Activated CD8-positive, alpha-beta memory T cell treated with anti-CD3 and anti-CD28 coated beads for 24 hours (primary cell): ENCODE measurements around the gene TLL2.
"Not testable (repeated sequence)": the region's sequence is repeated elsewhere in the genome, so short reads cannot be mapped to it uniquely, and the experiment has no call there.

Experiments
- DNase-seq: peaks from one replicate; pipeline ENCODE4 v3.0.0-alpha.2; 2020

TLL2 gene

GRCh38 chr10:96513698-96514561, at the start of gene TLL2:
TSS of gene TLL2 (minus strand) at chr10:96513926. CDS start at chr10:96513685, 241 bp downstream.
- DNase-seq = peak; percentile 80

DNA sequence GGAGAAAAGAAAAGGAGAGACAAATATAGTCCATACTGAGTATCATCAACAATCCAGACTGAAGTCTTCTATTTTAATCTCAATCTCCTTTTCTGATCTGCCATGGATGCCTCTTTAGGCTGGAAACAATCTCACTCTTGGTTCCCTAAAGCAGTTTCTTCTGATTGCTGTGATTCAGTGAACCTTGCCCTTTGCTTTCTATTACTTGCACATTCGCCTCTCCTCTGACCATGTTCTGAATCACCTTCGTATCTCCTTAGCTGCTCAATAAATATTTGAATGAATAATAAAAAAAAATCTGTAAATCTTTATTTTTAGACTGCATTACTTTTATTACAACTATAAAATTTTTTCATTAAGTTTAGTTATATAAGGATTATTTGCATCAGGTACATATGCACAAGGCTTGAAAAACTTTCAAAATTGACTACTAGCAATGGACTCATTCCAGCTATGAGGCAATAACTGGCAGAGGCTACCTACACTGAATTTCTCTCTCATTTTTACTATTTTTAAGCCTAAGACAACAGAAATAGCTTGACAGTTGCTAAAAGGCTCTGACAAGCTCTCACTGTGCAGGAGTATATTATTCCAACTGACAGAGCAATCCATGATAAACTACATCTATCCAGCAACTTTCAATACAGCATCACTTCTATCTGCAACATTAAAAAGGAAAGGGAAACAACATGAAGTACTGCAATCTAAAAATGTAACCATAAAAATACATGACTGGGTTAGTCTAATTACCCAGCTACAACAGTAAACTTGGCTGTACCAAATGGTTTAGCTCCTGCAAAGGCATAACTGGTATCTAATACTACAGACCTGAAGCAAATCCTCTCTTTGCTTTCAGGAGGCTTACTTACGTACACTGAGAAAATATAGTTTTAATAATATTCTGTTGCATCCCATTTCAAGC, 47.5 kb upstream of the TLL2 start:
- DNase-seq = no peak

- no peak for DNase-seq
These were observed 46.8 kb upstream of the TLL2 start for GRCh38 chr10:96560489-96560888.

- DNase-seq = no peak
These were observed 42.3 kb upstream of the TLL2 start for GRCh38 chr10:96556003-96556402.

DNA sequence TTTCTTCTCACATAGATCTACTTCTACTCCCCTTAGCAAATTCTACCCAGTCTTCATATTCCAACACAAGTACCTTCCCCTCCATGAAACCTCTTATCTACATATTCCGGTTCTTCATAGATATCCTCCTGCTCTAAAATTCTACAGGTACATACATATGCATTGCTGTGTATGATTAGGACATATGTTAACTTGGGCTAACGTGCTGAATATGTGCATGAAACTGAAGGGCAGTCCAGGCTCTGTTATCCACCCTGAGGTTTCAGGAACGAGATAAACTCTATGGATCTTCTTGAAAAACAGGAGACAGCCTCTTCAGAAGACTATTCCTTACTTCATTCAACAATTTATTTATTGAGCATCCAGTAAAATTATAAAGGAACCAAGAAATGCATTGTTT, 41.6 kb upstream of the TLL2 start:
- no peak for DNase-seq

DNA sequence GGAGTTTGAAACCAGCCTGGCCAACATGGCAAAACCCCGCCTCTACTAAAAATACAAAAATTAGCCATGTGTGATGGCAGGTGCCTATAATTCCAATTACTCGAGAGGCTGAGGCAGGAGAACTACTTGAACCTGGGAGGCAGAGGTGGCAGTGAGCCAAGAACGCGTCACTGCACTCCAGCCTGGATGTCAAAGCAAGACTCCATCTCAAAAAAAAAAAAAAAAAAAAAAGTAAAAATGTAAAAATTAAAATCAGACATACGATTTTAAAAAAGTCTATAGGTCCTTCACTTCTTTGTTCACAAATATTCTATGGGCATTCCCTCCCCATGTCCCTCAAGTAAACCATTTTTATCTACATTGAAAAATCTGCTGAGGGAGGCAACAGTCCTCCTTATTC, 34.9 kb upstream of the TLL2 start:
- DNase-seq = no peak

GRCh38 chr10:96545558-96545957, 31.8 kb upstream of the TLL2 start:
- DNase-seq = not testable (repeated sequence)

DNA sequence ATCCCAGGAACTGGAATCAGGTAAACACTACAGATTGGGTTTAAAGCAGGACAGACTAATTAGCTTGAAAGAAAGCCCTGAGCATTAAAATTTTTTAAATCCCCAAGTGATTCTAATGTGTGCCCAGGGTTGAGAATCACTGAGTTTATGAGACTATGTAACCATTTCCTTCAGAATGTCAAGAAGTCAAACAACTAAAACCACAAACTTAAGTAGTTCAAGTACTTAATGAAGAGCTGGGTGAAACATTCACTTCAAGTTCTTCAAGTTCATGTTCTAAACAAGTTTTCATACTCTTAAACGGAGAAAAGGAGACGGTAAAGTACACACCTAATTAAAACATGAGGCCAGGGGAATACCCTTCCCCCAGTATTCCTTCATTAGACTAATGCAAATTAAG, 28.2 kb upstream of the TLL2 start:
- DNase-seq = no peak

GRCh38 chr10:96540240-96540639, 26.5 kb upstream of the TLL2 start:
- no peak for DNase-seq

DNA sequence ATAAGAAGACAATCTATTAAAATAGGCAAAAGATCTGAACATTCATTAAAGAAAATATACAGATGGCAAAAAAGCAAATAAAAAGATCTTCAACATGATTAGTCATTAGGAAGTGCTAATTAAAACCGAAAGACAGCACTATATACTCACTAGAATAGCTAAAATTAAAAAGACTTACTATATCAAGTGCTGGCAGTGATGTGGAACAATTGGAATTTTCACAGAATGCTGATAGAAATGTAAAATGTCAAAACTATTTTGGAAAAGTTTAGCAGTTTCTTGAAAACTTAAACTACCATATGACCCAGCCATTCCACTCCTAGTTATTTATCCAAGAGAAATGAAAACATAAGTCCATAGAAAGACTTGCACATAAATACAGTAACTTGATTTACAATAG, 25.0 kb upstream of the TLL2 start:
- no peak for DNase-seq

GRCh38 chr10:96536129-96536528, 22.4 kb upstream of the TLL2 start:
- no peak for DNase-seq

DNA sequence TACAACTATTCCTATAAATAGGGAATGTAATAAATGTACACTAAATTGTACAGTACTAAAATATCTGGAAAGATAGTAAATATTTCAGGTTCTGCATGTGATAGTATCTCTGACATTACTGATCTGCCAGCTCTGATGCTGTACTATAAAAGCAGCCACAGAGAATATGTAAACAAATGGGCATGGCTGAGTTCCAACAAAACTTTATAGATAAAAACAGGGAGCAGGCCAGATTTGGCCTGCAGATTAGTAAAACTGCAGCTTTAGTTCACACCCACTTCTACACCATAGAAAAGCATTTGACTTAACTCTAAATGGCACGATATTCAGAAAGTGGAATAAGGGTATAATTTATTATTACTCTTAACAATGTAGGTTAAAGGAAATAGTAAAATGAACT, 18.8 kb upstream of the TLL2 start:
- DNase-seq = no peak

- no peak for DNase-seq
These were observed 16.0 kb upstream of the TLL2 start for GRCh38 chr10:96529634-96530279.

GRCh38 chr10:96524741-96525140, 11.0 kb upstream of the TLL2 start:
- no peak for DNase-seq

DNA sequence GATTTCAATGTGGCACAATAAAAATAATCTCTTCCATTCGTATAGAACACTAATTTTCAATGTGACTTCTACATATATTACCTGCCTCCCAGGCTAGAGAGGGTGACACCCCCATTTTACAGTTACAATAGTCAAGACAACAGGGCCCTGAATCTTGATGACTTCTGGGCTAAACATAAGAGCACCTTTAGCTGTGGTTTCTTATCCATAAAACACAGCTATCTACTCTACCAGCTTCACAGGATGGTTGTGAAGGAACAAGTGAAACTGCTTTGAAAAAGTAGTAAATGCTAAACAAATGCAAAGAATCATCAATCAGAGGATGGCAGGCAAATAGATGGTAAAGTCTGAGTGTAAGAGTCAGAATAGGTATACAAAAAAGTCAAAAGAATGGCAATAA, 3.6 kb upstream of the TLL2 start:
- no peak for DNase-seq

DNA sequence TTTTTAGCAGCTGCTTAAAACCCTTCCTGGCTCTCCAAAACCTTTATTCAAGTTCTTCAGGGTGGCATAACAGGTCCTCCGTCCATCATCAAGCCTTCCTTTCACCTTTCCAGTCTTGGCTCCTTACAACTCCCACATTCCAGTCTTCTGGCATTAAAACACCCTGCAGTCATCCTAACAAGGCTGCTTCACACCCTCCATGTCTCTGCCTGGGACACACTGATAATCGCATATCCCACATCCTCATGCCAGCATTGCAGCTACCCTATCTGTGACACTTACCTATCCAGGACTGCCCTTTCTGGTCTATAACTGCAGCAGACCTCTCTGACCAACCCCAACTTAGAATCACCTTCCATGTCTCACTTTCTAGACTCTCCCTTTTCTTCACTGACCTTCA, 2.6 kb upstream of the TLL2 start:
- DNase-seq = no peak

- DNase-seq = no peak
These were observed 425 bp downstream of the TLL2 start for GRCh38 chr10:96513305-96513697.

GRCh38 chr10:96512524-96513304, 1.0 kb downstream of the TLL2 start:
- DNase-seq = peak; percentile 63

GRCh38 chr10:96511044-96511945, 2.4 kb downstream of the TLL2 start:
- DNase-seq = peak; percentile 57

DNA sequence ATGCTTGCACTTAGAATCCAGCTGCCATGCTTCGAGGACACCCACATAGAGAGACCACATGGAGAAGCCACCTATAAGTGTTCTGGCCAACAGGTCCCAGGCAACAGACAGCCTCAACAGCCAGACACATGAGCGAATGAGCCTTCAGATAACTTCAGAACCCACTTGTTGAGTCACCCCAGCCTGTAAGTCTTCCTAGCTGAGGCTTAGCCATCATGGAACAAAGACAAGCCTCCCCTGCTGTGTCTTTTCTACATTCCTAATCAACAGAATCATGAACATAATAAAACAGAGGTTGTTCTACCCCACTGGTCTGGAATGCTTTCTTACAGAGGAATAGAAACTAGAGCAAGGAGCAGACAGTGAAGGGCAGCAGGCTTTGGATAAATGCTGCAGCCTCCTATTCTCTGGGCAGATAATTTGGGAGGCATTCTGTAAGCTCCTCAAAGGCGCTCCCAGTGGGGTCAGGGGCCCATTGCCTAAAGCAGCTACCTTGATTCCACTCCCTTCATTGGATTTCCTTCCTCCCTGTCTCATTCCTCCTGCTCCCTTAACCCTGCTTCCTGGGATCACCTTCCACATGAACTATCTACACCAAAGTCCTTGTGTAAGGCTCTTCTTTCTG, 4.6 kb downstream of the TLL2 start:
- DNase-seq = no peak

- no peak for DNase-seq
These were observed 6.7 kb downstream of the TLL2 start for GRCh38 chr10:96507044-96507443.
